Natural killer cell treated with Interleukin-12 subunit alpha and Interleukin-12 subunit beta and Interleukin-15 and Interleukin-18, amount 100 ng/mL, for 72 hours (primary cell): Measurements from ENCODE around the gene OR4K13. TPM values are rescaled to one million over a fixed set of nuclear protein-coding genes. Genes with fewer than 3 reads are reported as not detected.

ENCODE experiments used
- ATAC-seq, 2 donors: fragments of 150-1000 bp; cut with Tn5 transposase in 1 of 2; sonication (Bioruptor Pico), chemical (Tn5 transposase) in 1 of 2; 2 replicates each; pipeline ENCODE4 v1.10.0; 2021
- DNase-seq: peaks from one replicate; pipeline ENCODE4 v3.0.0; 2022; ENCODE audit warnings: low spot score
- H3K27ac Mint-ChIP-seq, 2 donors: 1 replicate in 1 of 2; 2 replicates in 1 of 2; pipeline ENCODE4 v1.8.0; 2022; ENCODE audit warnings: mixed read lengths in 2 of 2, mild to moderate bottlenecking in 1 of 2, moderate library complexity in 1 of 2
- H3K27me3 Mint-ChIP-seq, 2 donors: 1 replicate in 1 of 2; 2 replicates in 1 of 2; pipeline ENCODE4 v1.8.0; 2022; ENCODE audit warnings: mixed read lengths in 2 of 2
- H3K36me3 Mint-ChIP-seq: one replicate; pipeline ENCODE4 v1.8.0; 2022; ENCODE audit warnings: mixed read lengths
- H3K4me1 Mint-ChIP-seq, 2 donors: 1 replicate in 1 of 2; 2 replicates in 1 of 2; pipeline ENCODE4 v1.8.0; 2022; ENCODE audit warnings: low read depth in 2 of 2, mixed read lengths in 2 of 2, mild to moderate bottlenecking in 1 of 2
- H3K4me3 Mint-ChIP-seq: one replicate; pipeline ENCODE4 v1.8.0; 2022; ENCODE audit warnings: mixed read lengths
- H3K9me3 Mint-ChIP-seq: 2 replicates; pipeline ENCODE4 v1.8.0; 2022; ENCODE audit warnings: mixed read lengths
- total RNA-seq, 2 donors: library from RNA; stranded (reverse); gene quantifications; one replicate each; pipeline ENCODE4 v1.2.3, GENCODE V29; 2022

The OR4K13 gene, protein sequence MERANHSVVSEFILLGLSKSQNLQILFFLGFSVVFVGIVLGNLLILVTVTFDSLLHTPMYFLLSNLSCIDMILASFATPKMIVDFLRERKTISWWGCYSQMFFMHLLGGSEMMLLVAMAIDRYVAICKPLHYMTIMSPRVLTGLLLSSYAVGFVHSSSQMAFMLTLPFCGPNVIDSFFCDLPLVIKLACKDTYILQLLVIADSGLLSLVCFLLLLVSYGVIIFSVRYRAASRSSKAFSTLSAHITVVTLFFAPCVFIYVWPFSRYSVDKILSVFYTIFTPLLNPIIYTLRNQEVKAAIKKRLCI
- not detected for total RNA-seq

DNA sequence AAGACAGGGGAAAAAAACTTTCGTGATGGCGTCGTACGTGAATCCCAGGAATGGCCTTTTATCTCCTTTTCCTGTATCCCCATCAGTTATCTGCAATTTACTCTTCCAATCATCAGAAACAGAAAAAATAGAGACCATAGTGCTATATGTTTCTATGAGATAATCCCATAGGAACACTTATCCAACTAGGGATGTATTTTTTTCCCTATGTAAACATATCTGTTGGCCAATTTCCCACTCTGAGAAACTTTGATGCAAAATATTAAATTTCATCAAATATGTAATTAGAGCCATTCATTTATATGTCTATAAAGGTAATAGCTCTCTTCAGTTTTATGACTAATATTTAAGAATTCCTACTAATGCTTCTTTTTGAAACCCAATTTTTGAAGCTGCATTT lies at the start of gene OR4K13:
TSS of gene OR4K13 (minus strand) at position 101 of the 400 bp plus-strand sequence. CDS start 1,280 bp downstream, outside the sequence.
- Mint-ChIP-seq H3K9me3 (peaks cover 3% of the 10 kb centered on the region), H3K36me3 (no peaks in the 10 kb centered on the region), H3K4me3 (no peak within 1 kb of the TSS), H3K27me3 (no peaks in the 10 kb centered on the region), H3K4me1 (no peaks in the 10 kb centered on the region), H3K27ac (no peak within 1 kb of the TSS)
- ATAC-seq (no peak), DNase-seq (no peak)

DNA sequence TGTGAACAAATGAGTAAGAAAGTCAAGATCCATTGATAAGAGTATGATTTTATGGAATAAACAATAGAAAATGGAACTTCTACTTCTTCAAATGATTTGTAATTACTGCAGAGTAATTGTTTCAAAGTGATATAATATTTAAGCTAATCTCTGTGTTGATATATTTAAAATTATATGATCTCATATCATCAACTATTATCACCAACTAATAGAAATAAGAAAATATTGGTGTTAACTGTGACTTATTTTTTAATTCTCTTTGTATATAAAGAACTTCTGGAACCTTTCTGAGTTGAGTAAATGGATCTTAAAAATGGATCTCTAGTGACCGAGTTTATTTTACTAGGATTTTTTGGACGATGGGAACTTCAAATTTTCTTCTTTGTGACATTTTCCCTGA lies 23.9 kb upstream of the OR4K13 start, which contains the start of gene OR4L1:
TSS of gene OR4L1 (plus strand) at position 301 of the 400 bp plus-strand sequence. CDS start at position 301, 0 bp downstream.
- DNase-seq (no peak), ATAC-seq (no peak)
- H3K9me3 Mint-ChIP-seq, result peaks cover 7% of the 10 kb centered on the region
- H3K27ac Mint-ChIP-seq, result no peak within 1 kb of the TSS
- H3K27me3 Mint-ChIP-seq, result no peaks in the 10 kb centered on the region
- H3K4me1 Mint-ChIP-seq, result no peaks in the 10 kb centered on the region
- no peak within 1 kb of the TSS for H3K4me3 Mint-ChIP-seq
- no peaks in the 10 kb centered on the region for H3K36me3 Mint-ChIP-seq

DNA sequence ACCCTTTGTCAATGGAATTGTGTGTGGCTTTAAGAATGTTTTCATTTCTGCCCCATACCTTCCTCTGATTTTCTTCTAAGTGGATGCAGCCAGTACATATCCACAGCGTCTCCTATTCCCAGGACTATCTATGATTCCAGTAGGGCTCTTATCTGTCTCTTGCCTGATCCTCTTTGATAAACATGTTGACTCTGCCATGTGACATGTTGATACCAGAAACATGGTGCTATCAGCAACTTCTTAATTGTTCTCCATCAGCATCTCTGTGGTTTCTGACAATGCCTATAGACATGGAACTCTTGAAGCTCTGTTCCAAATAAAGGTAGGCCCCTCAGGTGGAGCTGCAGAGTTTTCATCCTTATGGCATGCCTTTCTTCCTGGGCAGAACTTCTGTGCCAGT lies 12.4 kb upstream of the OR4K13 start:
- ATAC-seq (no peak), DNase-seq (no peak)
- H3K9me3 Mint-ChIP-seq, result peaks cover 10% of the 10 kb centered on the region
- H3K36me3 Mint-ChIP-seq, result no peaks in the 10 kb centered on the region
- H3K27ac Mint-ChIP-seq, result no peak overlapping the region
- H3K4me1 Mint-ChIP-seq, result no peaks in the 10 kb centered on the region
- no peak overlapping the region for H3K4me3 Mint-ChIP-seq
- H3K27me3 Mint-ChIP-seq, result no peaks in the 10 kb centered on the region

DNA sequence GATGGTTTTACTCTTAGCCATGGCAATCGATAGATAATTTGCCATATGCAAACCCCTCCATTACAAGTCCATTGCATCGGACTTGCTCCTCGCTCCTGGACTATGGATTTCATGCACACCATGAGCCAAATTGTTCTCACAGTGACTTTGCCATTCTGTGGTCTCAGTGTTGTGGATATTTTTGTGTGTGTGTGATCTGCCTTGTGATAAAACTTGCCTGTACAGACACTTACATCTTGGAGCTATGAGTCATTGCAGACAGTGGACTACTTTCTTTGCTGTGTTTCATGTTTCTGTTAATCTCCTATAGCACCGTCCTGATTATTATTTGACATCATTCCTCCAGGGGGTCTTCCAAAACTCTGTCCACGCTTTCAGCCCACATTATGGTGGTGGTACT lies 8.4 kb upstream of the OR4K13 start:
- Mint-ChIP-seq H3K4me3 (no peak overlapping the region), H3K27ac (no peak overlapping the region), H3K9me3 (peaks cover 12% of the 10 kb centered on the region), H3K36me3 (no peaks in the 10 kb centered on the region), H3K27me3 (no peaks in the 10 kb centered on the region), H3K4me1 (no peaks in the 10 kb centered on the region)
- DNase-seq (no peak), ATAC-seq (no peak)

DNA sequence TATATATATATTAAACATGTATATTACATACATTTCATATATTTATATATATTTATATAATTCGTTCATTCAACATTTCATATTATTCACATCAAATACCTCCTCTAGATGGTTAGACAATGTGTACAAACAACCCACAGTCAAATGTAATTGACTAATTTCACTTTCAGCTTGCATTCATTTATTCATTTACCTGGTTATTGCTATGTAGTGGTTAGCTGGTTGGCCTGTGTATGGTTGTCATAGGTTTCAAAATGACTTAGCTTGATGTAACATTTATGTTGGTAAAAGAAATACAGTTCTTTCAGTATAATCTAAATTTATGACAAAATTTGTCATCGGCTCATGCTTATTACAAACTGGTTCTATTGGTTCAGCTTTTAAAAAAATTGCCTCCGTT lies 389 bp downstream of the OR4K13 start:
- no peak for DNase-seq
- H3K4me3 Mint-ChIP-seq, result no peak overlapping the region
- no peaks in the 10 kb centered on the region for H3K4me1 Mint-ChIP-seq
- H3K27ac Mint-ChIP-seq, result no peak overlapping the region
- H3K27me3 Mint-ChIP-seq, result no peaks in the 10 kb centered on the region
- no peak for ATAC-seq
- no peaks in the 10 kb centered on the region for H3K36me3 Mint-ChIP-seq
- H3K9me3 Mint-ChIP-seq, result peaks cover 3% of the 10 kb centered on the region

DNA sequence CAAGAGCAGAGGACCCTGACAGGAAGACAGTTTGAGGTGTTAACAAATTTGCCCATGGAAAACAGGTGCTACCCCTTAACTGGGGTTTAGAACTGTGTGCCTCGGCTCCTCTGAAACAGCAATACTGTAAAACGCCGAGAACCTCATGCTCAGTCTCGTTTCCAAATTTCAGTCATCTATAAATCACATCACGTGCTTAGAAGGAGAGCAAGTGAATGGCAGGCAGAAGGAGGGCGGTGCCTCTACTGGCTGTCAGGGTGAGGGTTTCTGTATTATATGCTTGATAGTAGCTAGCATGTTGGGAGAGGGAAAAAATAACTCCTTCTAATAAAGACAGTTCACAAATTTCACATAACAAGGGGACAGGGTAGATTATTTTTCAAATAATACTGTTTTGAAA lies 4.8 kb downstream of the OR4K13 start:
- ATAC-seq, result no peak
- no peak for DNase-seq
- H3K36me3 Mint-ChIP-seq, result no peaks in the 10 kb centered on the region

DNA sequence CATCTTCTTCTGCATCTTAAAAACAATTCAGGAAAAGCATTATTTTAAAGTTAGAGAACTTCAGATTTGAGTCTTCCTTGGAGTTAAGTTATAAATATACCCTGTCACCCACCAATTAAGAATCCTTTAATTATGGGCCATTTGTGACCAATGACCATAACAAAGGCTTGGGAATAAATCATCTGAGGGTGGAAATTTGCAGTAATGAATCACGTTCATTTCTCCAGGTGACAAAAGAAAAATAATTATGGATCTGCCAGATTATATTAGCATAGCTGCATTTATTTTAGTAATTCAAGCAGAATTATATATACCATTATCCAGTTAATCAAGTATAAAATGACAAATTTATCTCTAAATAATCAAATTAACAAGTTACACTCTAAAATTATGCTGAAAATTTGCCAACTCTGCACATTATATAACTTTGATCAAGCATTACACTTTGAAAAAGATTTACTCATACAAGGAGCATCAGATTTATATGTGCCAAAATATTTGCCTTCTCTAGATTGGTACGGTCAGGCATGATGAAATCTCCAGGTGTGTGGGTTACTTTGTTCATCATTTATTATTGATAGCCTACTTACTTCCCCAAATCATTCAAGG lies 16.5 kb downstream of the OR4K13 start, which contains the start of gene OR4K14:
TSS of gene OR4K14 (minus strand) at position 51 of the 609 bp plus-strand sequence. CDS start 4,114 bp downstream, outside the sequence.
- no peak within 1 kb of the TSS for H3K4me3 Mint-ChIP-seq
- H3K27me3 Mint-ChIP-seq, result no peaks in the 10 kb centered on the region
- no peak within 1 kb of the TSS for H3K27ac Mint-ChIP-seq
- DNase-seq (no peak), ATAC-seq (no peak)
- H3K9me3 Mint-ChIP-seq, result peaks cover 8% of the 10 kb centered on the region
- H3K36me3 Mint-ChIP-seq, result no peaks in the 10 kb centered on the region
- H3K4me1 Mint-ChIP-seq, result no peaks in the 10 kb centered on the region

More for the DNA sequence above, 4.8 kb downstream of the OR4K13 start:
- no peak overlapping the region for H3K27ac Mint-ChIP-seq
- peaks cover 3% of the 10 kb centered on the region for H3K9me3 Mint-ChIP-seq
- no peaks in the 10 kb centered on the region for H3K27me3 Mint-ChIP-seq
- no peaks in the 10 kb centered on the region for H3K4me1 Mint-ChIP-seq
- no peak overlapping the region for H3K4me3 Mint-ChIP-seq

DNA sequence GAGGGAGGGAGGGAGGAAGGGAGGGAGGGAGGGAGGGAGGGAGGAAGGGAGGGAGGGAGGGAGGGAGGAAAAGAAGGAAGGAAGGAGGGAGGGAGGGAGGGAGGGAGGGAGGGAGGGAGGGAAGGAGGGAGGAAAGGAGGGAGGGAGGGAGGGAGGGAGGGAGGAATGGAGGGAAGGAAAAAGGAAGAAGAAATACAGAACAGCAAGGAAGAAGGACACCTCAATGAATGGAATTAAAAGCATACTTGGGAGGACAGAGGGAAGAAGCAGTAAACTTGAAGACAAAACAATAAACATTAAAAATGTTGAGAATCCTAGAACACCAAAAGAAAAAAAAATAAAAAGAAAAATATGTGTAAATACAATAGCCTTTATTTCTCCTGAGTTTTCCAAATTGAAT lies 27.7 kb downstream of the OR4K13 start:
- ATAC-seq, result no peak
- H3K9me3 Mint-ChIP-seq, result peaks cover 4% of the 10 kb centered on the region
- no peaks in the 10 kb centered on the region for H3K27me3 Mint-ChIP-seq

DNA sequence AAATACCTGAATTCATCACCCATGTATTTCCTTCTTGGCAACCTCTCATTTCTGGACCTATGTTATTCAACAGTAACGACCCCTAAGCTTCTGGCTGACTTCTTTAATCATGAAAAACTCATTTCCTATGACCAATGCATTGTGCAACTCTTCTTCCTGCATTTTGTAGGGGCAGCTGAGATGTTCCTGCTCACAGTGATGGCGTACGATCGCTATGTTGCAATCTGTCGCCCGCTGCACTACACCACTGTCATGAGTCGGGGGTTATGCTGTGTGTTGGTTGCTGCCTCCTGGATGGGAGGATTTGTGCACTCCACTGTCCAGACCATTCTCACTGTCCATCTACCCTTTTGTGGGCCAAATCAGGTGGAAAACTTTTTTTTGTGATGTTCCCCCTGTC lies 33.5 kb downstream of the OR4K13 start:
- H3K4me3 Mint-ChIP-seq, result no peak overlapping the region
- ATAC-seq (no peak), DNase-seq (no peak)
- H3K27me3 Mint-ChIP-seq, result no peaks in the 10 kb centered on the region
- no peaks in the 10 kb centered on the region for H3K4me1 Mint-ChIP-seq
- no peaks in the 10 kb centered on the region for H3K36me3 Mint-ChIP-seq
- H3K27ac Mint-ChIP-seq, result no peak overlapping the region
- no peaks in the 10 kb centered on the region for H3K9me3 Mint-ChIP-seq

More for the DNA sequence above, 27.7 kb downstream of the OR4K13 start:
- H3K4me3 Mint-ChIP-seq, result no peak overlapping the region
- no peak for DNase-seq
- H3K36me3 Mint-ChIP-seq, result no peaks in the 10 kb centered on the region
- no peaks in the 10 kb centered on the region for H3K4me1 Mint-ChIP-seq
- H3K27ac Mint-ChIP-seq, result no peak overlapping the region

DNA sequence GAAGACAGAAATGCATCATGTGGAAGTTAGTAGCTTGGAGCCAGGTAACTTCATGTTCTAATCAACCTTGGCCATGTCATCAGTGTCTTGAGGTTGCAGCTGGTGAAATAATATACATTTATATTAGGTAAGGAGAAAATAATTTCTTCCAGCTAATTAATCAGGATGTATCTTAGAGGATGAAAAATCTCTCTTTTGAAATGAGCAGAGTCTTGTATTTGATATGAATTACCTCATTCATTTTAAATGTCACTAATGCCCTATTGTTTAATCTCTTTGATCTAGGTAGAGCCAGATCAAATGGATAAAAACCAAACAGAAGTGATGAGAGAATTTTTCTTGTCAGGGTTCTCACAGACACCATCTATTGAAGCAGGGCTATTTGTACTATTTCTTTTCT lies 34.0 kb downstream of the OR4K13 start, which contains the start of gene OR4Q2:
TSS of gene OR4Q2 (plus strand) at position 301 of the 400 bp plus-strand sequence.
- Mint-ChIP-seq H3K4me3 (no peak within 1 kb of the TSS), H3K36me3 (no peaks in the 10 kb centered on the region), H3K4me1 (no peaks in the 10 kb centered on the region), H3K27ac (no peak within 1 kb of the TSS), H3K27me3 (no peaks in the 10 kb centered on the region), H3K9me3 (no peaks in the 10 kb centered on the region)
- no peak for DNase-seq
- ATAC-seq, result no peak

DNA sequence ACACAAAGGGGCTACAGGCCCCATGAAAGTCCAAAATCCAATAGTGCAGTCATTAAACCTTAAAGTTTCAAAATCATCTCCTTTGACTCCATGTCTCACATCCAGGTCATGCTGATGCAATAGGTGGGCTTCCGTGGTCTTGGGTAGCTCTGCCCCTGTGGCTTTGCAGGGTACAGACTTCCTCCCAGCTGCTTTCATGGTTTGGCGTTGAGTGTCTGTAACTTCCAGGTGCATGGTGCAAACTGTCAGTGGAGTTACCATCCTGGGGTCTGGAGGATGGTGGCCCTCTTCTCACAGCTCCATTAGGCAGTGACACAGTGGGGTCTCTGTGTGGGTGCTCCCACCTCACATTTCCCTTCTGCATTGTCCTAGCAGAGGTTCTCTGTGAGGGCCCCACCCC lies 42.4 kb downstream of the OR4K13 start:
- DNase-seq (no peak), ATAC-seq (no peak)
- Mint-ChIP-seq H3K36me3 (peaks cover 4% of the 10 kb centered on the region), H3K4me1 (no peaks in the 10 kb centered on the region), H3K27ac (no peak overlapping the region), H3K27me3 (no peaks in the 10 kb centered on the region), H3K4me3 (no peak overlapping the region), H3K9me3 (peaks cover 15% of the 10 kb centered on the region)

Other genes starting within 250 kb of the OR4K13 start
- not detected for gene OR4N2, start 232.3 kb downstream of the OR4K13 start, total RNA-seq
- gene OR4K2, start 160.9 kb downstream of the OR4K13 start, total RNA-seq, result not detected
- not detected for gene OR4K5, start 115.4 kb downstream of the OR4K13 start, total RNA-seq
- not detected for gene OR4K1, start 105.1 kb downstream of the OR4K13 start, total RNA-seq
- not detected for gene OR4K15, start 60.4 kb downstream of the OR4K13 start, total RNA-seq
- gene OR4Q2, start 33.9 kb downstream of the OR4K13 start, total RNA-seq, result not detected
- gene OR4K14, start 16.7 kb downstream of the OR4K13 start, total RNA-seq, result not detected
- not detected for gene OR4L1, start 24.0 kb upstream of the OR4K13 start, total RNA-seq
- gene OR4K17, start 74.7 kb upstream of the OR4K13 start, total RNA-seq, result not detected
- not detected for gene OR4N5, start 102.8 kb upstream of the OR4K13 start, total RNA-seq
- gene OR11G2, start 154.9 kb upstream of the OR4K13 start, total RNA-seq, result not detected
- not detected for gene OR11H6, start 187.7 kb upstream of the OR4K13 start, total RNA-seq
- not detected for gene OR11H7, start 192.9 kb upstream of the OR4K13 start, total RNA-seq
- gene OR11H4, start 203.2 kb upstream of the OR4K13 start, total RNA-seq, result not detected